Hindlimb muscle (tissue), 1 donor: ENCODE results near the gene SELENOF. TPM values are rescaled to one million over a fixed set of nuclear protein-coding genes. Genes with fewer than 3 reads are reported as not detected.
"Not testable (repeated sequence)": the region's sequence is repeated elsewhere in the genome, so short reads cannot be mapped to it uniquely, and the experiment has no call there.

ENCODE experiments used
- DNase-seq: peaks from one replicate; pipeline ENCODE4 v3.0.0-alpha.2; 2013
- polyA plus RNA-seq: library from polyadenylated mRNA; unstranded; fragments of 120-200 nt; gene quantifications from one replicate; pipeline ENCODE4 v1.2.1, GENCODE V29; 2013; ENCODE audit not compliant: insufficient read length

SELENOF gene
- polyA plus RNA-seq, 1 donor = 109 TPM

GRCh38 chr1:86856196-86856595 is 57.7 kb downstream of the SELENOF start:
- no peak for DNase-seq

- DNase-seq = no peak
Measured at GRCh38 chr1:86854352-86854751, 59.6 kb downstream of the SELENOF start.

GRCh38 chr1:86852782-86853408 is 61.0 kb downstream of the SELENOF start:
- DNase-seq = no peak

GRCh38 chr1:86852289-86852688 is 61.6 kb downstream of the SELENOF start:
- DNase-seq = no peak

- DNase-seq = no peak
Measured at GRCh38 chr1:86849756-86850155, 64.2 kb downstream of the SELENOF start.

- no peak for DNase-seq
Measured at GRCh38 chr1:86848654-86849053, 65.3 kb downstream of the SELENOF start.

- DNase-seq = no peak
Measured at GRCh38 chr1:86846164-86846647, 67.7 kb downstream of the SELENOF start.

- DNase-seq = no peak
Measured at GRCh38 chr1:86845514-86845913, 68.4 kb downstream of the SELENOF start.

- DNase-seq = no peak
Measured at GRCh38 chr1:86841116-86841515, 72.8 kb downstream of the SELENOF start.

GRCh38 chr1:86833461-86834215 is 80.3 kb downstream of the SELENOF start:
- peak; percentile 76 for DNase-seq

GRCh38 chr1:86832433-86832832 is 81.5 kb downstream of the SELENOF start:
- no peak for DNase-seq

GRCh38 chr1:86829321-86829720 is 84.6 kb downstream of the SELENOF start:
- DNase-seq = no peak

GRCh38 chr1:86828024-86828423 is 85.9 kb downstream of the SELENOF start:
- DNase-seq = no peak

GRCh38 chr1:86826856-86827255 is 87.1 kb downstream of the SELENOF start:
- DNase-seq = no peak

- no peak for DNase-seq
Measured at GRCh38 chr1:86825319-86825718, 88.6 kb downstream of the SELENOF start.

- no peak for DNase-seq
Measured at GRCh38 chr1:86823821-86824500, 90.0 kb downstream of the SELENOF start.

GRCh38 chr1:86823386-86823785 is 90.5 kb downstream of the SELENOF start:
- DNase-seq = no peak

- DNase-seq = no peak
Measured at GRCh38 chr1:86822459-86822858, 91.5 kb downstream of the SELENOF start.

- no peak for DNase-seq
Measured at GRCh38 chr1:86821956-86822355, 92.0 kb downstream of the SELENOF start.

- DNase-seq = not testable (repeated sequence)
Measured at GRCh38 chr1:86819970-86820369, 94.0 kb downstream of the SELENOF start.

GRCh38 chr1:86817246-86817826 is 96.6 kb downstream of the SELENOF start:
- not testable (repeated sequence) for DNase-seq

GRCh38 chr1:86814118-86814517 is 99.8 kb downstream of the SELENOF start:
- DNase-seq = not testable (repeated sequence)
